H9 (cell line): ENCODE results near the gene GLDC. TPM values are rescaled to one million over a fixed set of nuclear protein-coding genes. Genes with fewer than 3 reads are reported as not detected.
A peak's percentile ranks its signal among the peaks of the same experiment; 100 is the strongest.

Experiments used
- DNase-seq: peaks from one replicate; pipeline ENCODE4 v3.0.0-alpha.2; 2017
- H2AFZ ChIP-seq: one replicate; pipeline ENCODE4 v1.6.1; 2013; ENCODE audit warnings: mild to moderate bottlenecking, low read length, control low read depth, moderate library complexity
- H2AK5ac ChIP-seq: 2 replicates; pipeline ENCODE4 v1.6.1; 2013; ENCODE audit warnings: low read length, control low read depth, mixed read lengths; ENCODE audit not compliant: insufficient read length
- H2BK120ac ChIP-seq: one replicate; pipeline ENCODE4 v1.6.1; 2013; ENCODE audit warnings: low read depth, mild to moderate bottlenecking, low read length, control low read depth, inconsistent platforms; ENCODE audit not compliant: poor library complexity, severe bottlenecking
- H2BK12ac ChIP-seq: 2 replicates; pipeline ENCODE4 v1.6.1; 2013; ENCODE audit warnings: low read length, control low read depth, mixed read lengths, low read depth; ENCODE audit not compliant: insufficient read length
- H2BK15ac ChIP-seq: 2 replicates; pipeline ENCODE4 v1.6.1; 2013; ENCODE audit warnings: low read depth, low read length, control low read depth
- H2BK20ac ChIP-seq: one replicate; pipeline ENCODE4 v1.6.1; 2013; ENCODE audit warnings: low read depth, mild to moderate bottlenecking, low read length, control low read depth, inconsistent platforms; ENCODE audit not compliant: poor library complexity, severe bottlenecking
- H2BK5ac ChIP-seq: 2 replicates; pipeline ENCODE4 v1.6.1; 2013; ENCODE audit warnings: low read length, control low read depth, mixed read lengths; ENCODE audit not compliant: insufficient read length
- H3K14ac ChIP-seq: 2 replicates; pipeline ENCODE4 v1.6.1; 2013; ENCODE audit warnings: low read length, control low read depth; ENCODE audit not compliant: insufficient read depth
- H3K18ac ChIP-seq: 2 replicates; pipeline ENCODE4 v1.6.1; 2013; ENCODE audit warnings: low read depth, mild to moderate bottlenecking, mixed read lengths, low read length, control low read depth; ENCODE audit not compliant: insufficient read length
- H3K23ac ChIP-seq: 2 replicates; pipeline ENCODE4 v1.6.1; 2013; ENCODE audit warnings: low read length, control low read depth, mixed read lengths, low read depth; ENCODE audit not compliant: insufficient read length
- H3K23me2 ChIP-seq: 2 replicates; pipeline ENCODE4 v1.6.1; 2013; ENCODE audit warnings: low read depth, mild to moderate bottlenecking, mixed read lengths, low read length, control low read depth; ENCODE audit not compliant: insufficient read length, poor library complexity, severe bottlenecking
- H3K27ac ChIP-seq: 2 replicates; pipeline ENCODE4 v1.5.1; 2013; ENCODE audit warnings: low read length, control low read depth, mixed read lengths, low read depth; ENCODE audit not compliant: insufficient read length
- H3K27me3 ChIP-seq: 2 replicates; pipeline ENCODE4 v1.6.1; 2013; ENCODE audit warnings: low read length, control low read depth, inconsistent platforms; ENCODE audit not compliant: insufficient read depth
- H3K4ac ChIP-seq: 2 replicates; pipeline ENCODE4 v1.6.1; 2013; ENCODE audit warnings: low read depth, mild to moderate bottlenecking, control low read depth, inconsistent platforms, low read length, moderate library complexity
- H3K4me1 ChIP-seq: 2 replicates; pipeline ENCODE4 v1.6.1; 2013; ENCODE audit warnings: low read length, control low read depth, inconsistent platforms; ENCODE audit not compliant: insufficient read depth
- H3K4me2 ChIP-seq: 2 replicates; pipeline ENCODE4 v1.6.1; 2013; ENCODE audit warnings: low read length, control low read depth, mixed read lengths; ENCODE audit not compliant: insufficient read length, insufficient read depth
- H3K56ac ChIP-seq: 2 replicates; pipeline ENCODE4 v1.6.1; 2013; ENCODE audit warnings: low read depth, mild to moderate bottlenecking, mixed read lengths, low read length, control low read depth; ENCODE audit not compliant: insufficient read length
- H3K79me1 ChIP-seq: 2 replicates; pipeline ENCODE4 v1.6.1; 2013; ENCODE audit warnings: low read depth, mild to moderate bottlenecking, moderate library complexity, low read length, control low read depth, inconsistent platforms; ENCODE audit not compliant: insufficient read depth, poor library complexity, severe bottlenecking
- H3K79me2 ChIP-seq: 2 replicates; pipeline ENCODE4 v1.6.1; 2013; ENCODE audit warnings: low read length, control low read depth, inconsistent platforms; ENCODE audit not compliant: insufficient read depth
- H3K9ac ChIP-seq: 2 replicates; pipeline ENCODE4 v1.6.1; 2013; ENCODE audit warnings: low read length, control low read depth, mixed read lengths; ENCODE audit not compliant: insufficient read length; ENCODE audit errors: extremely low read depth
- H3K9me3 ChIP-seq: one replicate; pipeline ENCODE4 v1.6.1; 2013; ENCODE audit warnings: low read depth, low read length, inconsistent platforms; ENCODE audit not compliant: control insufficient read depth
- H3T11ph ChIP-seq: one replicate; pipeline ENCODE4 v1.6.1; 2013; ENCODE audit warnings: mild to moderate bottlenecking, low read length, control low read depth, inconsistent platforms
- H4K20me1 ChIP-seq: one replicate; pipeline ENCODE4 v1.6.1; 2013; ENCODE audit not compliant: control insufficient read depth, insufficient read length, insufficient read depth
- H4K5ac ChIP-seq: 2 replicates; pipeline ENCODE4 v1.6.1; 2013; ENCODE audit warnings: low read depth, mild to moderate bottlenecking, mixed read lengths, low read length, control low read depth; ENCODE audit not compliant: insufficient read length
- H4K8ac ChIP-seq: replicated peaks from 2 replicates; pipeline ENCODE4 v1.6.1; 2013; ENCODE audit warnings: low read length, control low read depth, mixed read lengths, low read depth; ENCODE audit not compliant: insufficient read length
- H4K91ac ChIP-seq: 2 replicates; pipeline ENCODE4 v1.6.1; 2013; ENCODE audit warnings: low read depth, mild to moderate bottlenecking, moderate library complexity, mixed read lengths, low read length, control low read depth; ENCODE audit not compliant: insufficient read length
- H3K27ac Mint-ChIP-seq, 3 experiments: 2 replicates in 2 of 3; 3 replicates in 1 of 3; pipeline ENCODE4 v1.8.0; 2020 to 2021; ENCODE audit warnings: mixed read lengths in 3 of 3, mild to moderate bottlenecking in 1 of 3, moderate library complexity in 1 of 3
- H3K27me3 Mint-ChIP-seq: 2 replicates; pipeline ENCODE4 v1.8.0; 2021; ENCODE audit warnings: low read depth, mild to moderate bottlenecking, moderate library complexity, mixed read lengths
- H3K36me3 Mint-ChIP-seq, 3 experiments: 2 replicates in 2 of 3; 3 replicates in 1 of 3; pipeline ENCODE4 v1.8.0; 2020 to 2021; ENCODE audit warnings: low read depth in 3 of 3, mixed read lengths in 3 of 3; ENCODE audit not compliant: insufficient read depth in 1 of 3
- H3K4me1 Mint-ChIP-seq, 2 experiments: 2 replicates each; pipeline ENCODE4 v1.8.0; 2020; ENCODE audit warnings: mixed read lengths in 2 of 2
- H3K4me3 Mint-ChIP-seq, 2 experiments: 2 replicates in 1 of 2; 3 replicates in 1 of 2; pipeline ENCODE4 v1.8.0; 2020 to 2021; ENCODE audit warnings: mild to moderate bottlenecking in 2 of 2, mixed read lengths in 2 of 2, moderate library complexity in 1 of 2
- H3K9me3 Mint-ChIP-seq, 2 experiments: 2 replicates in 1 of 2; 3 replicates in 1 of 2; pipeline ENCODE4 v1.8.0; 2020; ENCODE audit warnings: mild to moderate bottlenecking in 2 of 2, mixed read lengths in 2 of 2, moderate library complexity in 1 of 2
- CTCF ChIP-seq: fragments of 200-600 bp; sonication (generic); conservative IDR thresholded peaks from 3 replicates; pipeline ENCODE4 v1.8.0; 2021; ENCODE audit warnings: antibody characterized with exemption, mild to moderate bottlenecking
- WGBS: extraction: QIAGEN DNeasy Blood & Tissue Kit; methylation state at CpG from one replicate; pipeline ENCODE4 v1.1.7; 2013; ENCODE audit warnings: missing lambda C conversion rate, low lambda C conversion rate, mixed read lengths; ENCODE audit not compliant: insufficient read length; ENCODE audit errors: extremely low coverage; 5-methylcytosine and 5-hydroxymethylcytosine counted together
- total RNA-seq: library from RNA; stranded (reverse); gene quantifications from 2 replicates; pipeline ENCODE4 v1.2.1, GENCODE V29; 2021

The GLDC gene
- total RNA-seq, 1 experiment from 2014 or later = 74.4 TPM

GRCh38 chr9:6689893-6690674 is 44.6 kb upstream of the GLDC start:
- Histone ChIP-seq H2AFZ (no peak overlapping the region), H4K8ac (no peak overlapping the region), H3K4ac (no peak overlapping the region), H3K4me1 (peaks cover 5% of the 10 kb centered on the region), H3K56ac (no peak overlapping the region), H3T11ph (no peak overlapping the region), H2BK120ac (no peak overlapping the region), H2BK20ac (no peak overlapping the region), H3K9ac (no peak overlapping the region), H3K23me2 (peaks cover 4% of the 10 kb centered on the region), H3K23ac (no peak overlapping the region), H4K20me1 (no peaks in the 10 kb centered on the region), H3K4me2 (no peak overlapping the region), H3K79me1 (no peaks in the 10 kb centered on the region), H3K9me3 (no peaks in the 10 kb centered on the region), H3K27ac (no peak overlapping the region), H3K27me3 (no peaks in the 10 kb centered on the region), H2AK5ac (no peak overlapping the region), H3K79me2 (no peaks in the 10 kb centered on the region), H3K14ac (no peak overlapping the region), H2BK15ac (no peak overlapping the region), H3K18ac (no peak overlapping the region), H2BK5ac (no peak overlapping the region), H4K91ac (no peak overlapping the region), H2BK12ac (no peak overlapping the region), H4K5ac (no peak overlapping the region)
- H3K36me3 Mint-ChIP-seq = 0 out of 7 replicates have a peak, but pooled peaks cover 0 to 4% (median 4%) of the 10 kb centered on the region in 3 experiments
- H3K27ac Mint-ChIP-seq = peak overlapping the region in 2 of 3 experiments; percentile 22 to 44; a peak in 1 of 7 replicates
- no peaks in the 10 kb centered on the region for H3K27me3 Mint-ChIP-seq
- H3K4me1 Mint-ChIP-seq = peaks cover 16 to 19% of the 10 kb centered on the region in 2 experiments
- DNase-seq = no peak
- no peak overlapping the region for H3K4me3 Mint-ChIP-seq
- H3K9me3 Mint-ChIP-seq = no peaks in the 10 kb centered on the region
- WGBS = no CpG with 5 or more reads among the region's 2 CpGs
- TF ChIP-seq CTCF = no peak
